Kidney (tissue), 14 donors: ENCODE results near the gene BHLHE40. TPM values are rescaled to one million over a fixed set of nuclear protein-coding genes. Genes with fewer than 3 reads are reported as not detected.

Experiments
- DNase-seq, 5 donors: peaks; one replicate each; pipeline ENCODE4 v3.0.0-alpha.2; 2013 to 2020
- FAIRE-seq: peaks from 2 replicates; lab custom pipeline; 2012; peaks lifted over from hg19 to GRCh38; lab: Jason Lieb, UNC
- H3K27ac ChIP-seq, 2 donors: one replicate each; pipeline ENCODE4 v1.7.0; 2013; ENCODE audit warnings: low read depth in 2 of 2, low read length in 2 of 2, inconsistent platforms in 1 of 2
- H3K27me3 ChIP-seq: one replicate; pipeline ENCODE4 v1.7.1; 2013; ENCODE audit warnings: low read length, inconsistent platforms; ENCODE audit not compliant: control insufficient read depth, insufficient read depth
- H3K36me3 ChIP-seq, 3 donors: one replicate each; pipeline versions ENCODE4 v1.7.0 to v1.7.1; 2013; ENCODE audit warnings: low read length in 3 of 3, control low read depth in 1 of 3, inconsistent platforms in 1 of 3; ENCODE audit not compliant: insufficient read depth in 3 of 3, control insufficient read depth in 2 of 3
- H3K4me1 ChIP-seq, 3 donors: one replicate each; pipeline versions ENCODE4 v1.7.0 to v1.7.1; 2013; ENCODE audit warnings: low read length in 3 of 3, inconsistent platforms in 1 of 3, low read depth in 1 of 3; ENCODE audit not compliant: control insufficient read depth in 2 of 3, insufficient read depth in 2 of 3
- H3K4me3 ChIP-seq, 3 donors: one replicate each; pipeline versions ENCODE4 v1.7.0 to v1.8.1; 2013; ENCODE audit warnings: low read length in 3 of 3, control low read depth in 1 of 3, inconsistent platforms in 1 of 3
- H3K9ac ChIP-seq, 3 donors: one replicate each; pipeline versions ENCODE4 v1.7.0 to v1.7.1; 2013; ENCODE audit warnings: low read length in 3 of 3, control low read depth in 1 of 3, inconsistent platforms in 1 of 3
- H3K9me3 ChIP-seq, 3 donors: one replicate each; pipeline versions ENCODE4 v1.7.0 to v1.7.1; 2013; ENCODE audit warnings: low read length in 3 of 3, control low read depth in 1 of 3, inconsistent platforms in 1 of 3; ENCODE audit not compliant: control insufficient read depth in 2 of 3, insufficient read depth in 1 of 3
- CTCF ChIP-seq: IDR thresholded peaks from 3 replicates; pipeline ENCODE4 v1.5.1; 2012; ENCODE audit warnings: mild to moderate bottlenecking, moderate library complexity, borderline replicate concordance; ENCODE audit not compliant: insufficient read depth; ENCODE audit errors: extremely low read depth
- intact Hi-C: fragments of 100-400 bp; cut with DNase I; formaldehyde crosslinking; loops from one replicate; pipeline ENCODE4 v1.11.1; 2022
- polyA plus RNA-seq: library from polyadenylated mRNA; stranded (reverse); fragments of 350-450 nt; fragmentation: Illumina TruSeq; extraction: RNeasy Lipid Tissue Mini Kit (QIAGEN cat#74804); gene quantifications from one replicate; pipeline ENCODE4 v1.2.3, GENCODE V29; 2014; ENCODE audit warnings: low read depth, low replicate concordance; ENCODE audit not compliant: insufficient read depth
- total RNA-seq: library from RNA; stranded (reverse); fragmentation: NEBNext Ultra II Directional; extraction: Animal tissue kit (Norgen Biotek cat#: 25700); gene quantifications from one replicate; pipeline ENCODE4 v1.2.1, GENCODE V29; 2021
- donor health status: control.
- donor health status: control.
- donor health status: control.
- donor health status: control.
- donor health status: control.
- donor health status: DM: yes; HTN: yes; CAD: no.
- donor health status: Normal renal cell carcinoma (clear cell type).

Gene BHLHE40
- total and polyA plus RNA-seq, 2 donors from 2014 or later = 39.4 to 147 TPM

- FAIRE-seq = no peak
- Histone ChIP-seq H3K9ac (peak overlapping the region in 2 of 3 donors; percentile 88 to 95), H3K27me3 (no peaks in the 10 kb centered on the region), H3K9me3 (no peaks in the 10 kb centered on the region), H3K4me1 (peaks cover 10 to 26% (median 14%) of the 10 kb centered on the region in 3 donors), H3K27ac (peak overlapping the region; percentile 89 to 90), H3K36me3 (peaks cover 2 to 40% (median 21%) of the 10 kb centered on the region in 3 donors), H3K4me3 (peak overlapping the region in 2 of 3 donors; percentile 88 to 98)
- intact Hi-C loops = no loop called here
- DNase-seq = no peak
- TF ChIP-seq CTCF = no peak
Observed at GRCh38 chr3:4984511-4984864, 5.3 kb downstream of the BHLHE40 start.

DNA sequence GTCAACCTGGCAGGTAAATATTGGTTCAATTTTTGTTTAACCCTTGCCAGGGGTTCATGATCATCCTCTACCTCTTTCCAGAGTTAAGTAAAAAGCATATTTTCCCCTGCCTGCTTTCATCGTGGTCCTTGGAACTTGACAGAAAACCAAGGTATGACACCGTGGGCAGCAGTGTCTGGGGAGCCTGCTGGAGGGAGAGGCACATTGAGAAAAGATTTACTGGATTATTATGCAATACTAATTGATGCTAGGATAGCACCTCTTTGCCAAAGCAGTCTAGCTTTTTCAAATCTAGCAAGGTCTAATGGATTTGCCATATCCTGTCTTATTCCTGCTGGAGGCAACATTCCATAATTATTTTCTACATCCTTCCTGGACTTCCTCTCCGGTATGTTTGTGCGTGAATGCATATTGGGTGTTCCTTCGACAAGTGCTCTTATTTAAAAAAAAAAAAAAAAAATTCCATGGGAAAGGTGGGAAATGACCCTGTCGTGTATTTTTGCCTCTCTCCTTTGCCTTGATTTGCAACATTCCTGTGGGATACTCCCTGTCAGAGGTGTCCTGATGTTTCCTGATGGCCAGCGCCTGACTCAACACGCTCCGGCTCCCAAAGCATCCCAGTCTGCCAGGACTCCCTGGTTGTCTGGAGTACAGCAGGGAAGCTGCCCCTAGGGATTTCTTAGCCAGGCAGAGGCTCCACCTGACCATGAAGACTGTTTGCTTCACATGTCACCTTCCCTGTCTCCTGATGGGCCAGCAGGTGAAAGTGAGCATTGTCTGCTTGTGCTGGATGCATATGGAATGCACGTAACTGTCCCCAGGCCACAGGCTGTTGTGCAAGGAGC, 6.3 kb downstream of the BHLHE40 start:
- Histone ChIP-seq H3K4me1 (peaks cover 10 to 26% (median 14%) of the 10 kb centered on the region in 3 donors), H3K9ac (peak overlapping the region in 2 of 3 donors; percentile 54 to 87), H3K36me3 (peaks cover 2 to 37% (median 21%) of the 10 kb centered on the region in 3 donors), H3K27me3 (no peaks in the 10 kb centered on the region), H3K9me3 (no peaks in the 10 kb centered on the region), H3K27ac (peak overlapping the region; percentile 97), H3K4me3 (peak overlapping the region in 2 of 3 donors; percentile 3 to 41)
- DNase-seq (peak; percentile 45 to 82 (median 62)), FAIRE-seq (no peak)
- TF ChIP-seq CTCF = no peak
- intact Hi-C loops = no loop called here

DNA sequence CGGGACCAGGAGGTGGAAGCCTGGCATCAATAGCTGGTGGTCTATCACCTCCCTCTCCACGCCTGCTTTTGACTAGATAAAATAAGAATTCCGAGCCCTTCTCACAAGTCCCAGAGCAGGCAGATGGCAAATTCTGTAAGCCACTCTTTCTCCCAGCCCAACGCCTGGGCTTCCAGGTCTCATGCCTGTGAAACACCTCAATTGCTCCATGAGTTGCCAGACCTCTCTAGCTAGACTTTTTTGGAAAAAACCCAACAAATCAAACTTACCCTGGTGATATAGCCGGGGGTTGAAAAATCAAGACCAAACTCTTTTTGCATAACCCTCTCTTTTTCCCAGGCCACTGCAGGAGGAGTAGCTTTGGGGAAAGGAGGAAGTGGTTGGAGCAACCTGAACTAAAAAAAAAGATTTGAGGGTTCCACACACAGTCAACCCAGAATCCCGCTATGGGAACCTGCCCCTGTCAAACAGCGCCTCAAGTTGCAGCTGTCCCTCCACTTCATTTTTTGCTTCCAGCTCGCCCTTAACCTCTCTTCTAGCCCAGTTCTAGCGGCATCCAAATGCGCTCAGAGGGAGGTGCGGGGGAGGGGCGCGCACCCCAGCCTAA, 7.0 kb downstream of the BHLHE40 start:
- H3K36me3 ChIP-seq = peaks cover 2 to 31% (median 21%) of the 10 kb centered on the region in 3 donors
- no peak for DNase-seq
- H3K4me1 ChIP-seq = peaks cover 10 to 26% (median 14%) of the 10 kb centered on the region in 3 donors
- H3K9me3 ChIP-seq = no peaks in the 10 kb centered on the region
- peak overlapping the region in 2 of 3 donors; percentile 26 to 36 for H3K4me3 ChIP-seq
- no peaks in the 10 kb centered on the region for H3K27me3 ChIP-seq
- intact Hi-C loops = no loop called here
- peak overlapping the region; percentile 97 for H3K27ac ChIP-seq
- TF ChIP-seq CTCF = no peak
- peak overlapping the region in 2 of 3 donors; percentile 1 to 87 for H3K9ac ChIP-seq
- FAIRE-seq = no peak
